ENCODE data around the gene ASIC5. TPM values are rescaled to one million over a fixed set of nuclear protein-coding genes. Genes with fewer than 3 reads are reported as not detected.
A peak's percentile ranks its signal among the peaks of the same experiment; 100 is the strongest.

Gene ASIC5
- total and polyA plus RNA-seq, 2 of the 4 experiments (the other 2 are of a cell fraction), result not detected

GRCh38 chr4:155811083-155811482, 55.0 kb downstream of the ASIC5 start:
- H2BK5ac ChIP-seq (ENCODE audit: low read depth, low read length, poor library complexity, severe bottlenecking), result no peak overlapping the region
- no peaks in the 10 kb centered on the region for H3K79me1 ChIP-seq (ENCODE audit: low read depth in 1 of 2, low read length in 2 of 2)
- no peak overlapping the region for H2BK120ac ChIP-seq (ENCODE audit: low read depth, low read length)
- BruUV-seq (replicated peaks), result no TSS peak
- no CpG with 5 or more reads among the region's 2 CpGs for WGBS, 2 experiments (ENCODE audit: extremely low coverage in 2 of 2, insufficient read length in 1 of 2)
- no peak overlapping the region for H3K23ac ChIP-seq (ENCODE audit: low read depth, low read length)
- H3K9ac ChIP-seq (ENCODE audit: low read depth, low read length), result no peak overlapping the region
- H2AK5ac ChIP-seq (ENCODE audit: low read depth, low read length), result no peak overlapping the region
- no peak overlapping the region for H2AK9ac ChIP-seq (replicated peaks; ENCODE audit: low read depth, low read length, poor library complexity)
- no peak for DNase-seq
- no peak overlapping the region for H3K27ac ChIP-seq (ENCODE audit: insufficient read depth, low read length)
- H4K5ac ChIP-seq (ENCODE audit: low read depth, low read length), result no peak overlapping the region
- H3K36me3 ChIP-seq (ENCODE audit: control insufficient read depth, insufficient read depth, low read length), result no peaks in the 10 kb centered on the region
- POLR2A ChIA-PET (ENCODE audit: unreplicated experiment), result no interaction called here
- H2BK20ac ChIP-seq (ENCODE audit: low read depth, low read length), result no peak overlapping the region
- peak overlapping the region in 1 of 2 experiments; percentile 53; a peak in 2 of 4 replicates for H4K8ac ChIP-seq (ENCODE audit: low read depth in 2 of 2, low read length in 2 of 2)
- H2AFZ ChIP-seq (replicated peaks; ENCODE audit: low read length, poor library complexity), result no peak overlapping the region
- H3K9me3 ChIP-seq (ENCODE audit: control insufficient read depth, insufficient read depth, low read length), result no peaks in the 10 kb centered on the region
- H4K20me1 ChIP-seq (ENCODE audit: insufficient read depth, low read length), result no peaks in the 10 kb centered on the region
- no peak overlapping the region for H3K56ac ChIP-seq (ENCODE audit: extremely low read depth, insufficient read depth, low read length)
- no peak overlapping the region for H3K4ac ChIP-seq (ENCODE audit: low read depth, low read length)
- H3K4me2 ChIP-seq (ENCODE audit: low read depth, low read length), result no peak overlapping the region
- no peak overlapping the region for H3K4me3 ChIP-seq (ENCODE audit: insufficient read depth, low read depth, low read length)
- no peaks in the 10 kb centered on the region; the same call in 1 of the 2 replicates for H3K4me1 ChIP-seq (ENCODE audit: control insufficient read depth, insufficient read depth, low read length)
- dilution Hi-C loops (cut with HindIII; ENCODE audit: low sequenced_read_pairs, unreplicated experiment) (no loop called here), intact Hi-C loops (cut with micrococcal nuclease) (no loop called here), in situ Hi-C loops (cut with MboI; ENCODE audit: low sequenced_read_pairs) (no loop called here)
- no peaks in the 10 kb centered on the region for H3K9me1 ChIP-seq (ENCODE audit: insufficient read depth, low read length)
- H4K91ac ChIP-seq (ENCODE audit: insufficient read depth, low read depth, low read length), result no peak overlapping the region
- no peak overlapping the region for H3K14ac ChIP-seq (replicated peaks; ENCODE audit: low read depth, low read length)
- no peak overlapping the region for H3K18ac ChIP-seq (ENCODE audit: low read depth, low read length)
- H3K27me3 ChIP-seq (ENCODE audit: control insufficient read depth, insufficient read depth, low read length), result no peaks in the 10 kb centered on the region
- no peak for TF ChIP-seq RFX5 (IDR thresholded peaks at IDR 0.05; ENCODE audit: low read depth, low read length)
- TF ChIP-seq USF2 (IDR thresholded peaks at IDR 0.05; ENCODE audit: low read depth, low read length), result no peak
- TF ChIP-seq MXI1 (IDR thresholded peaks at IDR 0.05; ENCODE audit: borderline replicate concordance, low read depth, low read length), result no peak
- TF ChIP-seq BHLHE40 (IDR thresholded peaks at IDR 0.05; ENCODE audit: low read depth, low read length), result no peak
- no peak for TF ChIP-seq NFE2L2 (IDR thresholded peaks at IDR 0.05; ENCODE audit: low read depth, low read length)
- TF ChIP-seq, protein P1, sequence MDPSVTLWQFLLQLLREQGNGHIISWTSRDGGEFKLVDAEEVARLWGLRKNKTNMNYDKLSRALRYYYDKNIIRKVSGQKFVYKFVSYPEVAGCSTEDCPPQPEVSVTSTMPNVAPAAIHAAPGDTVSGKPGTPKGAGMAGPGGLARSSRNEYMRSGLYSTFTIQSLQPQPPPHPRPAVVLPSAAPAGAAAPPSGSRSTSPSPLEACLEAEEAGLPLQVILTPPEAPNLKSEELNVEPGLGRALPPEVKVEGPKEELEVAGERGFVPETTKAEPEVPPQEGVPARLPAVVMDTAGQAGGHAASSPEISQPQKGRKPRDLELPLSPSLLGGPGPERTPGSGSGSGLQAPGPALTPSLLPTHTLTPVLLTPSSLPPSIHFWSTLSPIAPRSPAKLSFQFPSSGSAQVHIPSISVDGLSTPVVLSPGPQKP (IDR thresholded peaks at IDR 0.05; ENCODE audit: borderline replicate concordance, low read depth, low read length), result no peak
- no peak for TF ChIP-seq RAD21 (IDR thresholded peaks at IDR 0.05; ENCODE audit: low read length)
- TF ChIP-seq CTCF (conservative IDR thresholded peaks at IDR 0.05; ENCODE audit: low read depth, low read length), result no peak
- TF ChIP-seq CEBPB (IDR thresholded peaks at IDR 0.05; ENCODE audit: low read depth, low read length), result no peak
- TF ChIP-seq MAZ (IDR thresholded peaks at IDR 0.05; ENCODE audit: borderline replicate concordance, low read depth, low read length), result no peak
- TF ChIP-seq SMC3 (IDR thresholded peaks at IDR 0.05; ENCODE audit: low read depth, low read length), result no peak
- no peak for TF ChIP-seq FOS (IDR thresholded peaks at IDR 0.05; ENCODE audit: low read depth, low read length)
- TF ChIP-seq MAFK (IDR thresholded peaks at IDR 0.05; ENCODE audit: low read depth, low read length), result no peak
- no peak for TF ChIP-seq CHD1 (IDR thresholded peaks at IDR 0.05; ENCODE audit: low read depth, low read length)
- TF ChIP-seq POLR2A (IDR thresholded peaks at IDR 0.05; ENCODE audit: low read depth, low read length), result no peak
- CTCF ChIA-PET, result interaction anchor here (5.9 kb wide), 1 partner anchor 142 kb away, joined by 42 read pairs; the partner anchor contains the start of gene CTSO
- H2BK15ac ChIP-seq (ENCODE audit: low read depth, low read length), result no peak overlapping the region
- ATAC-seq (ENCODE audit: low read depth), result no peak
